GM12892 (cell line): ENCODE results near the gene TNFRSF12A.

Experiments used
- DNase-seq: peaks from one replicate; pipeline ENCODE4 v3.0.0; 2011; ENCODE audit not compliant: insufficient read length
- FAIRE-seq: peaks from 2 replicates; lab custom pipeline; 2011; peaks lifted over from hg19 to GRCh38; lab: Jason Lieb, UNC
- POLR2A ChIP-seq: IDR thresholded peaks from 2 replicates; pipeline ENCODE4 v1.6.1; 2011; ENCODE audit warnings: low read depth, low read length, control low read depth
- POLR2AphosphoS5 ChIP-seq: IDR thresholded peaks from 2 replicates; pipeline ENCODE4 v1.6.1; 2011; ENCODE audit warnings: low read depth, low read length, control low read depth
- TAF1 ChIP-seq: IDR thresholded peaks from 2 replicates; pipeline ENCODE4 v1.6.1; 2011; ENCODE audit warnings: low read depth, mild to moderate bottlenecking, control low read depth, low read length, borderline replicate concordance

TNFRSF12A gene

GRCh38 chr16:2987833-2988232 lies 32.3 kb upstream of the TNFRSF12A start:
- DNase-seq, result no peak
- FAIRE-seq, result no peak
- TF ChIP-seq POLR2AphosphoS5 (no peak), TAF1 (no peak), POLR2A (no peak)

GRCh38 chr16:2988590-2989099 lies 31.5 kb upstream of the TNFRSF12A start:
- no peak for TF ChIP-seq TAF1
- no peak for TF ChIP-seq POLR2A
- no peak for FAIRE-seq
- no peak for DNase-seq

- DNase-seq (no peak), FAIRE-seq (no peak)
- TF ChIP-seq POLR2A, result no peak
- TF ChIP-seq POLR2AphosphoS5, result no peak
- no peak for TF ChIP-seq TAF1
These were observed 29.3 kb upstream of the TNFRSF12A start for GRCh38 chr16:2990891-2991290.

GRCh38 chr16:2991566-2992261 lies 28.5 kb upstream of the TNFRSF12A start:
- FAIRE-seq (no peak), DNase-seq (no peak)
- TF ChIP-seq POLR2AphosphoS5, result no peak
- TF ChIP-seq TAF1, result no peak
- TF ChIP-seq POLR2A, result no peak

GRCh38 chr16:2992383-2993081 lies 27.6 kb upstream of the TNFRSF12A start:
- FAIRE-seq (no peak), DNase-seq (no peak)
- TF ChIP-seq POLR2A (no peak), TAF1 (no peak), POLR2AphosphoS5 (no peak)

GRCh38 chr16:2996298-2996697 lies 23.9 kb upstream of the TNFRSF12A start:
- no peak for DNase-seq
- TF ChIP-seq POLR2AphosphoS5 (no peak), POLR2A (no peak), TAF1 (no peak)
- no peak for FAIRE-seq

- FAIRE-seq (no peak), DNase-seq (no peak)
- no peak for TF ChIP-seq TAF1
- TF ChIP-seq POLR2AphosphoS5, result no peak
- no peak for TF ChIP-seq POLR2A
These were observed 20.2 kb upstream of the TNFRSF12A start for GRCh38 chr16:2999929-3000328.

GRCh38 chr16:3000540-3000939 lies 19.6 kb upstream of the TNFRSF12A start:
- DNase-seq (no peak), FAIRE-seq (no peak)
- TF ChIP-seq TAF1, result no peak
- no peak for TF ChIP-seq POLR2A
- TF ChIP-seq POLR2AphosphoS5, result no peak

- TF ChIP-seq POLR2AphosphoS5, result no peak
- no peak for TF ChIP-seq TAF1
- no peak for TF ChIP-seq POLR2A
- FAIRE-seq (no peak), DNase-seq (no peak)
These were observed 18.9 kb upstream of the TNFRSF12A start for GRCh38 chr16:3001316-3001715.

- TF ChIP-seq POLR2A (no peak), POLR2AphosphoS5 (no peak), TAF1 (no peak)
- peak; percentile 99 for FAIRE-seq
- DNase-seq, result peak; percentile 100
These were observed 16.4 kb upstream of the TNFRSF12A start for GRCh38 chr16:3003582-3004270.

GRCh38 chr16:3004319-3004718 lies 15.8 kb upstream of the TNFRSF12A start:
- TF ChIP-seq POLR2A (no peak), TAF1 (no peak), POLR2AphosphoS5 (no peak)
- DNase-seq (no peak), FAIRE-seq (no peak)

GRCh38 chr16:3004781-3005284 lies 15.3 kb upstream of the TNFRSF12A start:
- FAIRE-seq (no peak), DNase-seq (no peak)
- TF ChIP-seq TAF1 (no peak), POLR2A (no peak), POLR2AphosphoS5 (no peak)
